Brain pericyte (primary cell): ENCODE measurements around the gene DIRAS1.
"Not testable (repeated sequence)": the region's sequence is repeated elsewhere in the genome, so short reads cannot be mapped to it uniquely, and the experiment has no call there.

Experiments
- DNase-seq: peaks from one replicate; pipeline ENCODE4 v3.0.0-alpha.2; 2012; ENCODE audit warnings: low read depth, low spot score

DIRAS1 gene

DNA sequence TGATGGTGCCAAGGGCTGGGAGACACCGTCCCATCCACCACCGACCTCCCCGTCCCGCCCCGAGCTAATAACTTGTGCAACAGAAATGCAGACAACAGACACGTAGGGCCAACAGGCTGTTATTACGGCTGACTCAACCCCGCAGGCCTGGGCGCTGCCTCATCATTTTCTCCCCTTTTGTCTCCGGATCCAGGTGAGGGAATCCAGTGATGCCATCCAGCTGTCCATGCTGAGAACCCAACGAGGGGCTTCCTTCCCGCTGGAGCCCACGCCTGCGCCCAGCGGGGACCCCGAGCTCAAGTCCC, 6.4 kb upstream of the DIRAS1 start:
- DNase-seq = no peak

- no peak for DNase-seq
These were observed 5.9 kb upstream of the DIRAS1 start for GRCh38 chr19:2726904-2727639.

- no peak for DNase-seq
These were observed 5.1 kb upstream of the DIRAS1 start for GRCh38 chr19:2726160-2726855.

- DNase-seq = no peak
These were observed 3.0 kb upstream of the DIRAS1 start for GRCh38 chr19:2724148-2724557.

GRCh38 chr19:2723747-2724146, 2.6 kb upstream of the DIRAS1 start:
- no peak for DNase-seq

DNA sequence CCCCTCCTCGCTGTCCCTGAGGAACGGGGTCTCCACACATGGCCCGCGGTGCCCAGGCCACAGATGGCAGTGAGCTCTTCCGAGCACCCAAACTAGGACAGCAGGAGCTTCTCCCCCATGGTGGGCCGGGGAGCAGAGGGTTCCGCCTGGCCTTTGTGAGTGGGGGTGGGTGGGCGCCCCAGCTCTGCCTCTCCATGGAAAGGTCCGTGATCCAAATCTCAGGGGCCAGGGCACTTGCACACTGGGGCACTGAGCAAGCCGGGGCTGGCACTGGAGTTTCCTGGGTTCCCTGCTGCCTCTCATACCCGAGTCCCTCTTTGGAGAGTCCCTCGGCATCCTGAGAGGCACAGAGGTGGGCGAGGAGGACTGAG, 2.2 kb upstream of the DIRAS1 start:
- DNase-seq = no peak

DNA sequence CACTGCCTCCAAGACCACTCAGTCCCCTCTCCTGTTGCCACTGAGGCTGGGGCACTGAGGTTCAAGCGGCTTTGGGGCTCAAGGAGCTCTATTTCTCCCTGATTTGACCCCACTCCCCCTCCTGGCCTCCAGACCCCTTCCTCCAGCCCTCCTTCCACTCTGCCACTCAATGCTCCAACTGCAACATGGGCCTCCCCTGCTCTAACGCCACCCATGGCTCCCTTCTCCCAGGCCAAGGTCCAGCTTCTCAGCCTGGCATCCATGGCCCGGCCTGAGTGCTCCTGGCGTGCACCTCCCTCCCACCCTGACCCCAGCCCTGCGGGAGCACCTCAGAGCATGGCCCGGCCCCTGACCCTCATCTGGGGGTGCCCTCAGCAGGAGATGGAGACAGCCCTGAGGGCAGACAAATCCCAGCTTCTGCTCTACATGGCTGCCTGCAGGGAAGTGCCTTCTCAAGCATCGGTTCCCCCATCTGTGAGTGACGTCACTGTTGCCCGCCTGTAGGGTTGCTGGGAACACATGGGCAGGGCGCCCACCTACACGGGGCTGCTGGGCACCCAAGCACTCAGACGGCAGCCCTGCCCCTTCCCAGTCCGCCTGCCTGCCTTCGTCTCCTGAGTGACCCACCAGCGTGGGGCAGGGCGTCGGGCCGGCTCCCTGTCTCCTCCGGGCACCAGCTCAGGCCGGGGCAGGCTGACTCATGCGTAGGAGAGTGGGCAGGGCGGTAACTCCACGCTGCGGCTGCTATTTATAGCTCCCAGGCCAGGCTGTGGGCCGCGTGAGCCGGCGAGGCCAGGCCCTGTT, 1.6 kb upstream of the DIRAS1 start:
- peak; percentile 29 for DNase-seq

- no peak for DNase-seq
These were observed 683 bp upstream of the DIRAS1 start for GRCh38 chr19:2721570-2722540.

DNA sequence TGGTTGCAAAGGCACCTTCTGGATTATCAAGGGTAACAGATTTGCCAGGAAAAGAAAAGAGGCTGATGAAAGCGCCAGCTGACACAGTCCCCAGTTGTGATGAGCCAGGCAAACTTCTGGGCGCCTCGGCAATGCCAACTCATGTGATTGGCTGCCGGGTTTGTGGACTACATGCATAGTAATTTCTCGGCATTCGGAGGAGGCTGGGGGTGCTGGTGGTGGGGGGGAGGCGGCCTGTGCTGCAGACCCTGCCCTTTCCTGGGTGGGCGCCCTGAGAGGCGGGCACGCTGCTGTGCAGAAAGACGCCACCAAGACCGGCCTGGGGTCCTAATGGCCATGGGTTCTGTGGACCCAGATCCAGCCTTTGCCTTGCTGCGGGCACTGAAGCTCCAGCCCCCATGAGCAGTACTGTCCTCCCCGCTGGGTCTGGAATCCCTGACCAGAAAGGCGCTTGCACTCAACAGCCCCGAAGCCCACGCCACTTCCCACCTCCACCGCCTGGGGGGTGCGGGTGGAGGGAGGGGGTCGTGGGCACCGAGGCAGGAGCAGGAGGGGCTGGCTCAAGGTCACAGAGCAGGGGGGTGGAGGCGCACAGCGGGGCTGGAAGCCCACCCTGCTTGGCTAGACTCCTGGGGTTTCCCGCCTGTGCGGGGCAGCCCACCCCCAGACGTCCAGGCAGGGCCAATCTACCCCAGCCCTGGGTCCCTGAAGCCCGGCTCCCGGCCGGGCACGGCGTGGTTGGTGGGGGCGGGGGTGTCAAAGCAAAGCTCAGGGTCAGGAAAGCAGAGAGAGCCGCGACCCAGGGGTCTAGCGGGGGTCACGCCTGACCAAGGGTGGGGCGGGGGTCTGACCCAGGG, 1.0 kb downstream of the DIRAS1 start:
- DNase-seq = no peak

DNA sequence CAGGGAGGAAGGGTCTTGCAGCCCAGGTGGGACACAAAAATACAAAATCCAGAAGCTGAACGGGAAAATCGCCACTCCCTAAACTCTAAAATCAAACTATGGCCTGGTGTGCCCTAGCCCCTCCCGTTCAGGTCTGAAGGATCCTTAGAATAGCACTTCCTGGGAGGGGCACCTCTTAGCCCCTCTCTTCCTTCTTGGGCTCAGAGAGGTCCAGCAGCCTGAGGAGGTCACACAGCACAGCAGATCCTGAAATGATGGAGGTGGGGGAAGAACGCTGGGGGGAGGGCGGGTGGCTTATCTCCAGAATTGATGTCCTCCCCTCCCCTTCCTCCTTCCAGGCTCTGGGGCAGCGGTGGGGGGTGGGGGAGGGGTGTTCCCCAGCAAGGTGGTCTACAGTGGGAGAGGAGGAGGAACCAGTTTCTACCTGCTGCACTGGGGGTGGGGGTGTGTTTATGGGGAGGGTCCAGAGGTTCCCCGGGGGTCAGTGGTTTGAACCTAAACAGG, 1.9 kb downstream of the DIRAS1 start:
- no peak for DNase-seq

GRCh38 chr19:2717638-2718541, 3.3 kb downstream of the DIRAS1 start:
- no peak for DNase-seq

GRCh38 chr19:2716722-2717637, 4.2 kb downstream of the DIRAS1 start:
- no peak for DNase-seq

GRCh38 chr19:2716275-2716650, 4.9 kb downstream of the DIRAS1 start:
- no peak for DNase-seq

DNA sequence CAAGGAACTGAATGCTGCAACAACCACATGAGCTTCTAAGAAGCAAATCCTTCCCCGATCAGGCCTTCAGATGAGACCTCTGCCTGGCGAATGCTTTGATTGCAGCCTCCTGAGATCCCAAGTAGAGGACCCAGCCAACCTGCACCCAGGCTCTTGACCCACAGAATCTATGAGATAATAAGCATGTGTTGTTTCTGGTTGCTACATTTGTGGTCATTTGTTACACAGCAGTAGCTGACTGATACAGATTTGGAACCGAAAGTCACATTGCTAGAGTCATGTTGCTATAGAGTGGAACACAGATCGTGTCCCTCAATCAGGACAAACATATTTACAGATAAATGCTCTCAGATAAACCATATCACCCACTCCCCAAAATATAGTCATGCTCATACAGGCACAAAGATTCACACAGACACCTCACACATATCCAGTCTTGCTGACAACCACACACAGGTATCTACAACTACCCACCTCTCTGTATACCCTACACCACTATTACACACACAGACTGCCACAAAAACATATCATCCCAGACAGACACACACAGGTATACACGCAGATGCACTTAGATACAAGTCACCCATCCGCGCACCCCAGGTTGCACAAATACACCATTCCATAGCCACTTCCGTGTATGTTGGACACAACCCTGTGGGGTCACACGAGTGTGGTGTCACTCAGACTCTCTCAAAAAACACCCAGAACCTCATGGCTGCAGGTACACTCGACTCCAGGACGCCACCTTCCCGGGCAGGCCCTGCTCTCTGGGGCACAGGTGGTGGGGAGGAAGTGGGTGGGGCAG, 5.5 kb downstream of the DIRAS1 start:
- no peak for DNase-seq

GRCh38 chr19:2714531-2715269, 6.5 kb downstream of the DIRAS1 start:
- no peak for DNase-seq

GRCh38 chr19:2714102-2714501, 7.1 kb downstream of the DIRAS1 start:
- DNase-seq = not testable (repeated sequence)

GRCh38 chr19:2713170-2713569, 8.0 kb downstream of the DIRAS1 start:
- DNase-seq = not testable (repeated sequence)
